Left ventricle myocardium superior (tissue), 1 donor: Measurements from ENCODE around the gene ST3GAL3. TPM values are rescaled to one million over a fixed set of nuclear protein-coding genes. Genes with fewer than 3 reads are reported as not detected.

Experiments used
- ATAC-seq: fragments of 200-7000 bp; cut with Tn5 transposase; one replicate; pipeline ENCODE4 v1.9.1; 2020; ENCODE audit warnings: mild to moderate bottlenecking, moderate library complexity
- DNase-seq: peaks from one replicate; pipeline ENCODE4 v3.0.0-alpha.2; 2020
- intact Hi-C: fragments of 100-400 bp; cut with micrococcal nuclease; formaldehyde crosslinking; loops from one replicate; pipeline ENCODE4 v1.11.0; 2022
- total RNA-seq: library from RNA; stranded (reverse); fragmentation: NEBNext Ultra II Directional; extraction: Animal tissue kit (Norgen Biotek cat#: 25700); gene quantifications from one replicate; pipeline ENCODE4 v1.2.1, GENCODE V29; 2021
- donor health status: DM: no; HTN: yes; CAD: no; lungs with severe emphysema.

Gene ST3GAL3
- total RNA-seq, 1 donor from 2014 or later = 24.7 TPM

DNA sequence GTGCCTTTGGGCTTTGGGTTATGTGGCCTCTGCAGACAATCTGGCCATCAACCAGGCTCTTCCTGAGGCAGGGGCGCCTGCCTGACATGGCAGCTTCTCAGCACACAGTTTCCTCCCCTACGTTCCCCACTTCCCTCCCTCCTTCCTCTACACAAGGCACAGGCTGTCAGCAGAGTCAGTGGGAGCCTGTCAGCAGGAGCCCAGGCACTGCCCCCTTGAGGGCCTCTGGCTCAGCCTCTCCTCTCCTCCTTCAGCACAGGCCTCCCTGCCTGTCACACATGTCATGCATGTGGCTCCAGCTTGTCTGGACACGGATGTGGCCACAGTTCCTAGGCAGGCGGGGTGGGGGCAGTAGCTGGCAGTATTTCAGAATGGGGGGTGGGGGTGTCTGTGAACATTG, 174.1 kb downstream of the ST3GAL3 start:
- intact Hi-C loops = no loop called here
- ATAC-seq (peak; percentile 64), DNase-seq (peak; percentile 51)

DNA sequence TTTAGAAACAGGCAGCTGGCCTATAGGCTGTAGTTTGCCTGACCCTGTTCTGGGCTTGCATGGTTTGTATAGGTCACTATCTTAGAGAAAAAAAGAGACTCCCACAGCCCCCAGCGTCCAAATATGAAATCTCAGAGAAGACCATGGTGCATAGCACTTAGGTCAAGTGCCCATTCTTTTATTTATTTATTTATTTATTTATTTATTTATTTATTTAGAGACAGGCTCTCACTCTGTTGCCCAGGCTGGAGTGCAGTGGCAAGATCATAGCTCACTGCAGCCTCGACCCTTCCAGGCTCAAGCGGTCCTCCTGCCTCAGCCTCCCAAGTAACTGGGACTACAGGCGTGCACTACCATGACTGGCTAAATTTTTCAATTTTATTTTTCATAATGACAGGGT, 175.4 kb downstream of the ST3GAL3 start:
- DNase-seq (no peak), ATAC-seq (no peak)
- intact Hi-C loops = no loop called here

- intact Hi-C loops = no loop called here
- no peak for DNase-seq
These were observed 176.0 kb downstream of the ST3GAL3 start for GRCh38 chr1:43883321-43883720.

DNA sequence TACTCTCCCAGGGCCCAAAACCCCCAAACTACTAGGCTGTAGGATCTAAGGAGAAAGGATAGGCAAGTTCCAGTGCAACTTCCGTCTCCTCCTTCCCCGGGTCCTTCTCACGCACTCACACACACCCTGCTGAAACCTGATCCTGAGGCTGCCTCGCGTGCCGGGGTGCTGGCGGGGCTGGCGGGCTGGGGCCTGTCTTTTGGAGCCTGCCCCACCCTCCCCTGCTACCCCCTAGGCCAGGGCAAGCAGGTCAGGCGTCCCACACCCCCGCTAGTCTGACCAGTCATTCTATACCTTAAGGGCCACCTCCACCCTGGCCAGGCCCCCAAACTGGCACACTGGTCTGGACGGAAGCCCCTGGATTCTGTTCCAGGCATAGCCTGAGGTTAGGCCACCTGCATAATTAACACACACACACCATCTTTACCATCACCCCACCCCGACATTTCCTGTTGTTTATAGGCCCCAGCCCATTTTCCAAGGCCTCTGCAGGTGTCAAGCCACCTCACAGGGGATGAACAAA, 178.0 kb downstream of the ST3GAL3 start:
- intact Hi-C loops = no loop called here
- ATAC-seq = no peak
- no peak for DNase-seq

More at GRCh38 chr1:43883321-43883720, 176.0 kb downstream of the ST3GAL3 start:
- ATAC-seq = no peak

DNA sequence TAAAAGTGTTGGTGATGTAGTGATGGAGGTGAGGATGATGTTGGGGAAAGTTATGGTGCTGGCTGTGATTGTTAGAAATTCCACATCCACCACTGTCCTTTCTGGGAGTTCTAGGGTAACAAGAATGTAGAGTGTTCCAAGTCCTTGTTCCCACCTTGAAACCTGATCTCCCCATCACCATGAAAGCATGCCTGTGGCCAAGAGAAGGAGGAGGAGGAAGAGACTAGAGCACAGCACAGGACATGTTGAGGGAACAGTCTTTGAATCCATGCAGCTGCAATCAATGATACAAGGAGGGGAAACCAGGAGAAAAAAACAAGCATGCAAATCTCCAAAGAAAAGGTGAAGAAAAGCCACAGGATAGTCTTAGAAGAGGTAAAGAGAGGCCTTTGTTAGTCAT, 180.4 kb downstream of the ST3GAL3 start:
- intact Hi-C loops = no loop called here
- DNase-seq = no peak
- no peak for ATAC-seq

DNA sequence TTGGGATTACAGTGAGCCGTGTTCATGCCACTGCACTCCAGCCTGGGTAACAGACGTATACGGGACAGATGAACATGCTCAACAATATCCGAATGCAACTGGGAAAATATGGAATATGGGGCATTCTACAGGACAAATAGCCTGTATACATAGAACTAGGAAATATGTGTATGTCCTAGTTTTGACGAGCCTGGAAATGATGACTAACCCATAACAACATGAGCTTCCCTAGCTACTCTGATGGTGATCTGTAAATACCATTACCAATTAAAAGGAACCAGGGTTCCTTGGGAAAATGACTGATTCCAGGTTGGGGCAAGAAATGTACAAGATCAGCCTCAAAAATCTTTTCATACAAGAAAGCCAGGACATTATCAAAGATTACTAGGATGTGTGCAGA, 183.5 kb downstream of the ST3GAL3 start:
- intact Hi-C loops = no loop called here
- ATAC-seq (no peak), DNase-seq (no peak)

GRCh38 chr1:43893006-43893405, 185.7 kb downstream of the ST3GAL3 start:
- DNase-seq (no peak), ATAC-seq (peak; percentile 43)
- intact Hi-C loops = no loop called here

DNA sequence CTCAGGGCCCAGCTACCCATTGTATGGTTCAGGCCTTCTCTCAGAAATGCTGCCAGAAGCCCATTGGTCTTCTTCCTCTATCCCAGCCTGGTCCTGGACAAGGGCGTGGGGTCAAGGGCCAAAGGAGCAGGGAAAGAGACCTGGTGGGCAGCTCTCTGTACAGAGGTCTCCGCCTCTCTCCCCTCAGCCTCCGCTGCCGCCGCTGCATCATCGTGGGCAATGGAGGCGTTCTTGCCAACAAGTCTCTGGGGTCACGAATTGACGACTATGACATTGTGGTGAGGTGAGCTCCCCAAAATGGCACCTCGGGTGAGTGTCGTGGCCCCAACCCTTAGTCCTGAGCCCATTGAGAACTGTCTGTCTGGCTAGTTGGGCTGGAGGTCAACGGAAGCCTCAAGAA, 191.6 kb downstream of the ST3GAL3 start:
- intact Hi-C loops = no loop called here
- DNase-seq (no peak), ATAC-seq (no peak)

- intact Hi-C loops = no loop called here
- ATAC-seq (no peak), DNase-seq (no peak)
These were observed 193.1 kb downstream of the ST3GAL3 start for GRCh38 chr1:43900386-43900785.

DNA sequence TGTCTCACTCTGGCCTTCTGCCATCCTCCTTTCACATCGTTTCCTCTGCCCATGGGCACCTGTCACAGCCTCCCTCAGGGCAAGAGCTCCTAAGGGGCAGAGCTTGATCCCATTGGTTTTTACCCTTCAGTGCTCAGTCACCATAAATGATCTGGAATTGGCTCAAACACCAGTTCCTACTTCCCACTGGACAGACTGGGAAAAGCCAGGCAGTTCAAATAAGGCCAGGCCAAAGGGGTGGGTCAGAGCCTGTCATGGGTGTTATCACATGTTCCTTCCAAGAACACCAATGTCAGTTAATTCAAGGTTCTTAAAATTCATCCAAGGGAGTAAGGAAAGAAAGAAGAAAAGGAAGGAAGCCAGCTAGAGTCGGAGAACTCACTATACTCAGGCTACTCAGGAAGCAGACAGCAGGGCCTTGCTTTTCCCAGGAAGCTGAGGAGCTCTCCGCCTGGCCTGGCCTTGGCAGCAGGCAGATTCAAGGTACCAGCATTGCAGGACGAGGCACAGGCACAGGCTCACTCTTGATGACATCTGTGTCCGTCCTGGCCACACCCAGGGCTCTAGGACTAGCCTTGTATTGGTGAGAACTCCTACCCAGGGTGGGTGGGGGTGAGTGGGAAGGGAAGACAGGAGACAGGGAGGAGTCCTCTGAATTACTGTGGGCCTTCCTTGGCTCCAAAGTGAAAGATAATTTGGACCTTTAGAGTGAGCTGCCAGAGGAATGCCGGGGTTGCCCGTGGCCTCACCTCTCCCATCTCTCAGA, 194.0 kb downstream of the ST3GAL3 start:
- intact Hi-C loops = no loop called here
- ATAC-seq (peak; percentile 26), DNase-seq (no peak)

DNA sequence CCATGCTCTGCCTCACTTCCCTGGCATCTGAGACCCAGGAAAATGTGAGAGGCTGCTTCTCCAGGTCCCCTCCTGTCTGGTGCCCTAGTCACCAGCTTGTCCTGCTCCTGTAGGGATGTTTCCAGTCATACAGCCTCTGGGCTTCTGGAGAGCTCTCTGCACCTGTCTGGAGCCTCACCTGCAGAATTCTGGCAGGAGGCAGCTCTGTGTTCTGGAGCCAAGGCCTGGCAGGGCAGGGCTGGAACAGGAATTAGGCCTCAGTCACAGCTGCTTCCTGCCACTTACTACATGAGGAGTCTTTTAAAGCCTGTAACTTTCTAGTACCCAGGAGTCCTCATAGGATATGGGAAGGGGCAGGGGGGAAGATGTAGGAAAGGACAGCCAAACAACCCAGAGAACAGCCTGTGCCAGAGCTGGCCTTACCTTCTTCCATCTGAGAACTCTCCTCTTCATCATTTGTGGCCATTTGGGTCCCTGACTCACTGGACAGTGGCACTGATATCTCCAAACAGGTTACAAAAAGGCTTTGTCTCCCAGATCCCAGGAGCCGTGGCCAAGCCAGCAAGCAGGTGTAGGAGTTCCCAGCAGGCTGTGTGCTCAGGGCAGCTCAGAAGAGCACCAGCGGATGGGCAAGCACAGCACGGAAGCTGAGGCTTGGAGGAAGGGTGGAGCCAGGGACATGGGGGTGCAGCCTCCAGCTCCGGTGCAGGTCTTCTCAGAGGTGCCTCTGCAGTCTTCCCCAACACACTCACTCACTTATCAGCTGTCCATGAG, 194.9 kb downstream of the ST3GAL3 start:
- intact Hi-C loops = no loop called here
- DNase-seq (no peak), ATAC-seq (no peak)

DNA sequence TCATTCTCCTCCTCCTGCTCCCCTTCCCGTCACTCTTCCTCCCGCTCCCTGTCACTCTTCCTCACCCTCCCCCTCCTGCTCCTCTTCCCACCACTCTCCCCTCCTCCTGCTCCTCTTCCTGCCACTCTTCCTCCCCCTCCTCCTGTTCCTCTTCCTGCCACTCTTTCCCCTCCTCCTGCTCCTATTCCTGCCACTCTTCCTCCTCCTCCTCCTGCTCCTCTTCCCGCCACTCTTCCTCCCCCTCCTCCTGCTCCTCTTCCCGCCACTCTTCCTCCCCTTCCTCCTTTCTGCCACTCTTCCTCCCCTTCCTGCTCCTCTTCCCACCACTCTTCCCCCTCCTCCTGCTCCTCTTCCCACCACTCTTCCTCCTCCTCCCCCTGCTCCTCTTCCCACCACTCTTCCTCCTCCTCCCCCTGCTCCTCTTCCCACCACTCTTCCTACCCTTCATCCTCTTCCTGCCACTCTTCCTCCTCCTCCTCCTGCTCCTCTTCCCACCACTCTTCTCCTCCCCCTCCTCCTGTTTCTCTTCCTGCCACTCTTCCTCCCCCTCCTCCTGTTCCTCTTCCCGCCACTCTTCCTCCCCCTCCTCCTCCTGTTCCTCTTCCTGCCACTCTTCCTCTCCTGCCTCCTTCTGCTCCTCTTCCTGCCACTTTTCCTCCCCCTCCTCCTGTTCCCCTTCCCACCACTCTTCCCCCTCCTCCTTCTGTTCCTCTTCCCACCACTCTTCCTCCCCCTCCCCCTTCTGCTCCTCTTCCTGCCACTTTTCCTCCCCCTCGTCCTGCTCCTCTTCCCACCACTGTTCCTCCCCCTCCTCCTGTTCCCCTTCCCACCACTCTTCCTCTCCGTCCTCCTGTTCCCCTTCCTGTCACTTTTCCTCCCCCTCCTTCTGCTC, 197.6 kb downstream of the ST3GAL3 start:
- ATAC-seq = no peak
- intact Hi-C loops = no loop called here
- no peak for DNase-seq

DNA sequence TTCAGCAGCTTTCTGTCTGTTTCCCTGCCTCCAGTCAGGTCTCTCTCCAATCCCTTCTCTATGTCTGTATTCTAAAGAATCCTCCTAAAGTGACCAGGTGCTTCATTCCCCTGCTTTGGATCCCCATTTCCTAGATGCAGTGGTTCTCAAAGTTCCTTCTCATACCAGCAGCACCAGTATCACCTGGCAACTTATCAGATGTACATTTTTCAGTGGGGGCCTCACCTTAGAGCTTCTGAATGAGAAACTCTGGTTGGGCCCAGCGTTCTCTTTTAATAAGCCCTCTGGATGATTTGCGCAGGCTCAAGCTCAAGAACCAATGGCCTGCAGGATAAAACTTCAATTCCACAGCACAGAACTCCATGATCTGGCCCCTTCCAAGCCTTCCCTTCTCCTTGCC, 200.9 kb downstream of the ST3GAL3 start:
- DNase-seq (no peak), ATAC-seq (no peak)
- intact Hi-C loops = no loop called here

DNA sequence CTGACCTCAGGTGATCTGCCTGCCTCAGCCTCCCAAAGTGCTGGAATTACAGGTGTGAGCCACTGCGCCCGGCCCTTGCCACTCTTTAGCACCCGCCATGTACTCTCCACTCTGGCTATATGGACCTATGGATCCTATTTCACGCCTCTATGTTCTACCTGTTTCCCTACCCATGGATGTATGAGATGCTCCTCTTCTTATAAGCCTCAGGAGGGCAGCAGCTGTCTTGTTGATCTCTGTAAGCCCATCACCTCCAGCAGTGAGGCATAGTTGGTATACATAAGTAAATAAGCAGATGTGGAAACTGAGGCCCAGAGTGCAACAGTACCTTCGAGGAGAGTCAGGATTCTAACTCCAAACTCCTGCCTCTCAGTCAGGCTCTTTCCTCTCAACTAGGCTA, 201.5 kb downstream of the ST3GAL3 start:
- DNase-seq (no peak), ATAC-seq (no peak)
- intact Hi-C loops = no loop called here

DNA sequence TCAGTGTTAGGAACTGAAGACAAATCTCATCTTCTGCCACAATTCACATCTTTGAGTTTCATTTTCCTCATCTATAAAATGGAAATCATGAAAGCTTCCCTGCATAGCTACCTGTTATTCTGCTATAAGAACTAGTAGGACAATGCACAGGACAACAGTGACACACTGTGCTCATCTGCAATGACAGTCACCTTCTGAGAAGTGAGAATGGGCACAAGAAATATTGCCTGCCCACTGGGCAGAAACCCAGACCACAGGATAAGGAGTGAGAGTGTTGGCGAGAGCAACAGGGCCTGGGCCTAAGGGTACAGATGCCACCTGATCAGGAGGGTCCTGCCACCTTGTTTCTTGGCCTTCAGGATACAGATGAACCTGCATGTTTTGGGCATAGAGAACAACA, 203.0 kb downstream of the ST3GAL3 start:
- ATAC-seq (no peak), DNase-seq (no peak)
- intact Hi-C loops = no loop called here

GRCh38 chr1:43912607-43913006, 205.3 kb downstream of the ST3GAL3 start:
- intact Hi-C loops = no loop called here
- DNase-seq (no peak), ATAC-seq (peak; percentile 82)

GRCh38 chr1:43913051-43913501, 205.7 kb downstream of the ST3GAL3 start:
- DNase-seq (no peak), ATAC-seq (peak; percentile 47)
- intact Hi-C loops = no loop called here

DNA sequence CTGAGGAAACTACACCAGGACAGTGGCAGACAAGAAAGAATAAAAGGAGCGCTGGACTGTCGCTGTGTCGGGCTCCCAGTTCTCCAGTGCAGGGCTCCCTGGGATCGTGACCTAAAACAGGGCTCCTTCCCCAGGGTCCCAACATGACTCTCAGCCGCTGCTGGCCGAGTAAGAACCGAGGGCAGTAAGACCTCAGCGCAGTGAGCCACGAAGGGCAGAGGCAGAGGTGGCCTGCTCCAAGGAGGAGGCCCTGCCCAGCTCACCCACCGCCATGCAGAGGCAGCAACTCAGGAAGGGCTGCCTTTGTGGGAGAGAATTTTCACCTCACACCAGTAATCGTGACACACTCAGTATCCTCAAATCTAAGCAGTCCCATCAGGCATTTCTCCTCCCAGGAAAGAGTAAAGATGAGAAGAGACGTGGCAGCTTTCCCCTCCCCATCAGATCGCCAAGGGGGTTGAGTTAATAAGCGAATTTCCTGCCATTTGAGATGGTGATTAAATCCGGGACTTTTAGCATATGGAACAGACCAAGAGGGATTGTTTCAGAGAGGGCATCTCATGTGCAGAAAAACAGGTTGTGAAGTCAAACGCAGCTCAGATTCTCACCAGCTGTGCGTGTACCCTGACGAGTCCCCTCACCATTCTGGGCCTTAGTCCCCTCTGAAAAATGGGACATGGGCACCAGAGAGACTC, 206.5 kb downstream of the ST3GAL3 start:
- no peak for DNase-seq
- intact Hi-C loops = no loop called here
- ATAC-seq = no peak
